HEK293T (cell line): Measurements from ENCODE around the gene TSPYL4.

ENCODE experiments used
- ARNT ChIP-seq: fragments of 450-650 bp; IDR thresholded peaks from 2 replicates; pipeline ENCODE4 v1.6.1; 2017; ENCODE audit warnings: mild to moderate bottlenecking
- BHLHE40 ChIP-seq: fragments of 450-650 bp; IDR thresholded peaks from 2 replicates; pipeline ENCODE4 v1.6.1; 2016; ENCODE audit warnings: mild to moderate bottlenecking, moderate library complexity, borderline replicate concordance
- FOXK2 ChIP-seq: fragments of 450-650 bp; IDR thresholded peaks from 2 replicates; pipeline ENCODE4 v1.6.1; 2016; ENCODE audit warnings: mild to moderate bottlenecking
- FOXM1 ChIP-seq: fragments of 450-650 bp; IDR thresholded peaks from 2 replicates; pipeline ENCODE4 v1.6.1; 2017; ENCODE audit warnings: mild to moderate bottlenecking, borderline replicate concordance
- HDGF ChIP-seq: fragments of 450-650 bp; IDR thresholded peaks from 2 replicates; pipeline ENCODE4 v1.6.1; 2017; ENCODE audit warnings: antibody characterized with exemption, borderline replicate concordance
- NFRKB ChIP-seq: fragments of 450-650 bp; IDR thresholded peaks from 2 replicates; pipeline ENCODE4 v1.6.1; 2016; ENCODE audit warnings: mild to moderate bottlenecking, moderate library complexity
- SP1 ChIP-seq: fragments of 450-650 bp; IDR thresholded peaks from 2 replicates; pipeline ENCODE4 v1.6.1; 2017
- SUZ12 ChIP-seq: fragments of 450-650 bp; IDR thresholded peaks from 2 replicates; pipeline ENCODE4 v1.6.1; 2016; ENCODE audit warnings: mild to moderate bottlenecking
- TARDBP ChIP-seq: fragments of 450-650 bp; IDR thresholded peaks from 2 replicates; pipeline ENCODE4 v1.6.1; 2016
- ZNF384 ChIP-seq: fragments of 450-650 bp; IDR thresholded peaks from 2 replicates; pipeline ENCODE4 v1.6.1; 2016

DNA sequence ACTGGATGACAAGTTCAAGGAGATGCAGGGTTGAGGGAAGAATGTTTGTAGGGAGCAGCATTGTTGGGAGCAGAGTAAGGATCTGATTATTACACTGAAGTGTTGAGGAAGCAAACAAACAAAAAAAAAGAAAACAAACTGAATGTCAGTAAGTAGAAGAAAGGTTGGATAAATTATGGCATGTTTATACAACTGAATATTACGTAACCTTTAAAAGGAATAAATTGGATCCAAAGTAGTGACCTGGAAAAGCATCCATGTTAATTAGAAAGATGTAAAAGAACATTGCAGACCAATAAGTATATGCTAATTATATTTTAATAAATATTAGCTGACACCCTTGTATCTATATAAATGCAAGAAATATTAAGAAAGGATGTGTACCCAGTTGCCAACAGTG lies 38.7 kb upstream of the TSPYL4 start:
- no peak for TF ChIP-seq BHLHE40
- TF ChIP-seq TARDBP: no peak
- no peak for TF ChIP-seq FOXM1
- no peak for TF ChIP-seq ZNF384
- TF ChIP-seq SUZ12: no peak
- no peak for TF ChIP-seq HDGF
- TF ChIP-seq NFRKB: no peak
- no peak for TF ChIP-seq ARNT
- TF ChIP-seq SP1: no peak
- TF ChIP-seq FOXK2: no peak
